GM04504 (cell line): ENCODE data around the gene C11orf91.
A peak's percentile ranks its signal among the peaks of the same experiment; 100 is the strongest.
"Not testable (repeated sequence)": the region's sequence is repeated elsewhere in the genome, so short reads cannot be mapped to it uniquely, and the experiment has no call there.

Experiments
- DNase-seq: peaks from one replicate; pipeline ENCODE4 v3.0.0-alpha.2; 2012; ENCODE audit warnings: low read depth

The C11orf91 gene

DNA sequence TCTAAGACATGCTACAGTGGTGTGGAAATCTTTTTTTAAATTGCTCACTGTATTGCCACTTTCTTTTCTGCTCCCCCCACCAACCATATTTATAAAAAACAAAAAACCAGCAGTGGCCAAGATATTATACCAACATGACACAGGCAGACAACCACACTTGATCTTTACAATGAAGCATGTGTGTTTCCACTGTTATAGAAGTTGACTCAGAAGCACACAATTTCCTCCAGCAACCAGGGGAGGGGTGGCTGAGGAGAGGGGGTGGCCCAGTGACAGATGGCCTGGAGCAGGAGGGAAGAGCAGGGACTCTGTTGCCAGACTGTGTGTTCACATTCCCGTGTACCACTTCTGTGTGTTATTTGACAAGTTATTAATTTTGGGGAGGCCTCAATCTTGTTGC is 20.8 kb upstream of the C11orf91 start:
- peak; percentile 51 for DNase-seq

DNA sequence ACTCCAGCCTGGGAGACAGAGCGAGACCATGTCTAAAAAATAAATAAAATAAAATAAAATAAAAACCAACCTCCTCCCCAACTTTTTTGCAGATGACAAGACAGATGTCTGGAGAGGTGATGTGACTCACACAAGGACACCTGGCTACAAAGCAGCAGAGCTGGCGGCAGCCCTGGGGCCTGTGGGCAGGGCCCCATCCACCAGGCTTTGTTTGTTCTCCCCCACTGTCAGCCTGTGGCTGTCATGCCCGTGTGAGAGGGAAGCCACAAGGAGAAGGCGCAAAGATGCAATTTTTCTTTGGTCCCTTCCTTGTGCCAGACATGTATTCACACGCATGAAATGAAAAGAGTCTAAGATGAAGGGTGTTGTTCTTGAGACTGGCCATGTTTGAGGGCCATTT is 19.0 kb upstream of the C11orf91 start:
- no peak for DNase-seq

DNA sequence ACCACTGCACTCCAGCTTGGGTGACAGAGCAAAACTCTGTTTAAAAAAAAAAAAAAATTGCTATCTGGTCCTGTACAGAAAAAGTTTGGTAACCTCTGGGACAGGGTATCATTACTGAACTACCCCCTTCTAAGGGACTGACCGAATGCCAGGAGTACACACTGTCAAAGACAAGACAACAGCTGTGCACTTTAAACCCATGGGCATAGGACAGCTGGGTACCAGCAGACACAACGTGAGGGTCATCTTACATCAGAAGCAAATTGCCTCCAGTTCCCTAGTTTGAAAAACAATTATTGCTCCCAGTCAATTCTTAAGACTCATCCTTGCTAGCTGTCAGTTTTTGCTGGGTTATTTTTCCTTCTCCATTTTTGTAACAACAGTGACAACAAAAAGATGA is 17.8 kb upstream of the C11orf91 start:
- no peak for DNase-seq

DNA sequence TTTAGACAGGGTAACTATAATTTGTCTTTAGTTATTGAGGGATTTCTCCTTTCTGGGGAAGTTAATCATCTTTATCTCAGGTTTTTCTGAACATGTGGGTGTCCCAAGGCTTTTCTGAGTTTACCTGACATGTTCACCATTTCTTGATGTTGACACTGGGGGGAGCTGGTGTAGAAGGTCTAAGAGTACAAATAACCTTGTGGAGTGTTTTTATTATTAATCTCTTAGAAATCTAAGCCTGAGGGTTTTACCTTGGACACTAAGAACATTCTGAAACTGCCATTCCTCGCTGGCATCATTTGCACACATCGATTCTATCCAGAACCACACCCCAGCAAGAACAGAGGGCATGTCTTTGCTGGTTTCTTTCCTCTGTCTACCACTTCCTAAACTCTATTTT is 15.6 kb upstream of the C11orf91 start:
- no peak for DNase-seq

DNA sequence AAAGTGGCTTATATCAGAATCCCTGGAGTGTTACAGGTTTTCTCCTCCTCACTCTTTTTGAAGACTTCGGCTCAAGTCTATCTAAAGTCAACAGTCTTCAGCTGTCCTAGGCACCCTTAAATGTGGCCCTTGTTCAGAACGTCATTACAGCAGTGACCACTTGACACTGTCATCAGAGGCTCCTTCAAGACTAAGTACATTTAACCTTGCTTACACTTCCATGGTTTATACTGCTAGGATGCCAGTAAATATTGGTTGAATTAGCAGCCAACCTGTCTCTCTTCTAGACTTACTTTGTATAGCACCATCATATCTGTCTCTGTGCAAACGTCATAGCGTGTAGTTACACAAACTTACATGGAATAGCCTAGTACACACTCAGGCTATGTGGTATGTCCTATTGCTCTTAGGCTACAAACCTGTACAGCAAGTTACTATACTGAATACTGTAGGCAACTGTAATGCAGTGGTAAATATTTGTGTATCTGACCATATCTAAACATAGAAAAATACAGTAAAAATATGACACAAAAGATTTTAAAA is 13.3 kb upstream of the C11orf91 start:
- DNase-seq: no peak

DNA sequence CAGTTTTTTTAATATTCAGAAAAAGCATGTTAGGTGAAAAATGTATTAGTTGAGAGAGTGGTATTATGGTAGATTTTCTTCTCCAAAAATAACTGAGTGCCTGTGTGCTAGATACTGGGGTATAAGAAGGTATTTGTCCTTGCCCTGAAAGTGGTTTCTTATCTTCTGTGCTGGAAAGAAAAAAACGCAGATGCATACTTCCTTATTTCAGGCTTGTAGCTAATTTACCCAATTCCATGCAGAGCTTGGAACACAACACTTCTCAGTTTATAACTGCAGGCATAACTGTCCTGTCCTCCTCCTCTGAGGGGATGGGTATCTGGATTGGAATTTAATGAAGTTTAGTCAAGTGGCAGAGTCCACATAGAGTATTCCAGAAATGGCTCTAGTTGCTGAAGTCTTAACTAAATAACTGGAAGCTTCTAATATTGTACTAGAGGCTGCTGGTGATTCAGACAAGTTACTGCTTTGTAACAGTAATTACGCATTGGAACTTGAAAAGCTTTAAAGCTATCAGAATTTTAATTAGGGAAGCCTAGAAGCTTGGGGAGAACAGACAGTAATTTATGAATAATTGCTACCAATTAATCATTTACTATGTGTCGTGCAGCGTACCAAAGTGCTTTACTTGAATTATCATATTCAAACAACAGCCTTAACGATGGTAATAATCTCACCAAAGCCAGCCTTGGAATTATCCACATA is 12.7 kb upstream of the C11orf91 start:
- no peak for DNase-seq

DNA sequence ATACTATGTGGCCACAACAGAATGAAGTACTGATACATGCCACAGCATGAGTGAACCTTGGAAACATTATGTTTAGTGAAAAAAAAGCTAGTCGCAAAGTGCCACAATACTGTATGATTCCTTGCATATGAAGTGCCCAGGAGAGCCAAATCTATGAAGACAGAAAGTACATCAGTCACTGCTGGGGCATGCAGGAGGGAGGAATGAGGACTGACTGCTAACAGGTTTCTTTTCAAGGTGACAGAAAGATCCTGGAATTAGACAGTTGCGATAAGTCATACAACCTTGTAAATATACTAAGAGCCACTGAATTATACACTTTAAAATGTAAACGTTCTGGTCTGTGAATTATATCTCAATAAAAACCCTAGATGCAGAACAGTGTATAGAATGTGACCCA is 11.8 kb upstream of the C11orf91 start:
- no peak for DNase-seq

DNA sequence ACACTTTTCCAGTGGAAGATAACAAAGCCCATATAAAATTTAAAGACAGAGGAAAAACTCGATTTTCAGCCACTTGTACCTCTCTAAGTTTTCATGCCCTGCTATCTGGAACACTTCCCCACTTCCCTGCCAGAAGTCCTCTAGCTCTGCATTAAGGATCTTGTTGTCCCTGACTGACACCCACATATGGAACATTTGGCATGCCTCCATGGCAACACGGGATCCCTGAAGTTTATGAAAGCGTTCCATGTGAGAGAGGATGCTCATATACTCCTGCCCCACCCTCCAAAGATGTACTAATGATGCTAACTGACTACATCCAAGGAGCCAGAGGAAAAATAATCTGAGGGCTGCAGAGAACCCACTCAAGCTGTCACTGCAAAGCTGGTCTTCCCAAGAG is 8.8 kb upstream of the C11orf91 start:
- no peak for DNase-seq

DNA sequence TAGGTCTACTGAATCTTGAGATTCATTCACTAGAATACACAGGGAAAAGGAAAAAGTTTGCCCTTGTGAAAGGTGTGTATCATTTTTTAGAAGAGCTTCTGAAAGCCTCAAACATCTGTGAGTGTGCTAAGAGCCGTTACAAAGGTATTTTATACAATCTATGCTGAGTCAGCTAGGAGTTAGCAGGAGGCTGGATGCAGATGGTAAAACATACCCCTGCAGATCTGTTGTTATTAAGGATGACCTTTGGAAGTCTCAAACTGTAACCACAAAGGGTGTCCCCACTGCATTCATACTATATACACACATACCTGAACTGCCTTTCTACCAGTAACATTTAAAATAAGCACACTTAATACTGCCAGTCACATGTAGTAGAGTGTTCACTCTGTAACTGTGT is 8.4 kb upstream of the C11orf91 start:
- no peak for DNase-seq

DNA sequence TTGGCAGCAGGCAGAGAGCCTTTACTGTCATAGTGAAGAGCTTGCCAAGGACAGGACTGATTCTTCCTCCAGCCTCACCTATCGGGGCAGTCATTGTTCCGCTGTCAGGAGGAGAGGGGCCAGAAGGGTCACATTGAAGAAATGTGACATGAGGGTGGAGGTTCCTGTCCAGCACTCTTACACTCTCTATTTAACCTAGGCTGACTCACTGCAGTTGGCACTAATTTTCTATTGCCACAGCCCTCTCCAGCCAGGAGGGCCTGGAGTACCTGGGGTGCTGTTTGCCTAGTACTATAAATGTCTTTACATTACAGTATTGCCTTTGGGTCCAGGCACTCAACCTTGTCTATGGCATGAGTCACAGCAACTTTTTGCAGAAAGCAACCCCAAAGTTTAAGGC is 7.2 kb upstream of the C11orf91 start:
- not testable (repeated sequence) for DNase-seq

DNA sequence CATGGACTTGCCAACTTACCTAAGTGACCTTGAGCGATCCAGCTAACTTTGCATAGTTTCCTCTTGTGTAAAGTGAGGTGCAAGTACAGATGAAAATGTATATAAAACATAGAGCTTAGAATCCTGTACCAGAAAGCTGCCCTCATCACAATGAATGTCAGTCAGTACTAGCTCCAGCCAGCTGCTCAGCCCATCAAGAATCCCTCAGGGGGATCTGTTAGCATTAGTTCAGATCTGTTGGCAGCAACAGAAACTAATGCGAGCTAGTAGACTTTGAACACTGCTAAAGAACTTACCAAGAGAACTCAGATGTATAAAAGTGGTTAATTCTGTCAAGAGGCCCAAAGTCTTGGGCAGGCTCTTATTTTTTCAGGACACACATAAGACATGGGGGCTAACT is 6.3 kb upstream of the C11orf91 start:
- DNase-seq: no peak

DNA sequence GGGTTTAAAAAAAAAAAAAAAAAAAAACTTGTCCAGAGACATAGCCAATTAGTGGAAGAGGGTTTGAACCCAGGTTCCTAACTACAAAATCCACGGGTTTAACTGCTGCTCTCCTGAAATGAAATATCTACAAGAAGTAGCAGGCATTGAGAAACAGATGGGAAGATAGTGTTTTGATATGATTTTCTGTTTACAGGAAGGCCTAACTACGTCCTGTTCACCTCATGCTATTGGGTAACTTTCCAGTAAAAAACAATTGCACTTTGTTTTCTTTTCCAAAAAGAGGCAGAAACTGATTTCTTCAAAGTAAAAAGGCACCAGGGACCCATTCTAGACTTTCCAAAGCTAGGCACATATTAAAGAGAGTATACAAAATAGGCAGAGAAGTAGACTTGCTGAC is 5.9 kb upstream of the C11orf91 start:
- no peak for DNase-seq

DNA sequence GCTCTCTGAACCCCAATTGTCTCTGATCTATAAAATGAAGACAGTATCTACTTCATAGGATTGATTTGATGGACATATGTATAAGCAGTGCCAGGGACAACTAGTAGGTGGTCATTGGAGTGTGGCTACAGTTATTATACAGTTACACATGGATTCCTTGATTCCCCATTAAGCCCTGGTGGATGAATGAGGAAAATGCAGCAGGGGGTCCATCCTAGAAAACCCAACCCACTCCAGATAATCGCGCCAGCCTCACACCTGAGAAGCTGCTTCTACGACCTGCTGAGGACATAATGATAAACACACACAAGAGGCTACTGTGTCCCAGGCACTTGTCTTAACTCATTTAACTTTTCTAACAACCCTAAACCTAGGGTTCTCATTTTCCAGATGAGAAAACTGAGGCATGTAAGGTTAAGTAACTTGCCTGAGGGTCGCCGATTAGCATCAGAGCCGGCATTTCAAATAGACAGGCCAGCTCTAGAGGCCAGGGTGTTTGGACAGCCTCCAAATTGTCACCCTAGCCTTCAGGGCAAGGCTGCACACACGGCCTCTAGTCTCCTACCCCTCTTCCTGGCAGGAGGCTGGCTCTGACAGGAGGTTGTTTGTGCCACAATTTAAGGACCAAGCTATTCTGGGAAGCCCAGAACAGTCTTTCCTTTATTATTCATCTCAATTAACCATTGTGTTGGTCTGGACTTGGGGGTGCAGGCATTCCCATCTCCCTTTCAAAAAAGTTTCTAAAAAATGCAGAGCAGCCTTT is 3.8 kb upstream of the C11orf91 start:
- DNase-seq: no peak

DNA sequence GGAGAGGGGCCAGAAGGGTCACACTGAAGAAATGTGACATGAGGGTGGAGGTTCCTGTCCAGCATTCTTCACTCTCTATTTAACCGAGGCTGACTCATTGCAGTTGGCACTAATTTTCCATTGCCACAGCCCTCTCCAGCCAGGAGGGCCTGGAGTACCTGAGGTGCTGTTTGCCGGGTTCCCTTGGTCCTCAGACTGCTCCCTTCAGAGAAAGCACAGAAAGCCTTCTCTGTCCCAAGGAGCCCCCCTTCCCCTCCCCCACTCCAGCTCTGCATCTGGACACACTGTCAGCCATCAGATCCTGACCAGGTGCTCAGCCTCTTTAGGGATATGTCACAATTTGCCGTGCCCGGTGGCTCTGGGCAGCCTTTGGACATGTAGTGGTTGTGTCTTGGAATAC is 3.2 kb upstream of the C11orf91 start:
- no peak for DNase-seq

DNA sequence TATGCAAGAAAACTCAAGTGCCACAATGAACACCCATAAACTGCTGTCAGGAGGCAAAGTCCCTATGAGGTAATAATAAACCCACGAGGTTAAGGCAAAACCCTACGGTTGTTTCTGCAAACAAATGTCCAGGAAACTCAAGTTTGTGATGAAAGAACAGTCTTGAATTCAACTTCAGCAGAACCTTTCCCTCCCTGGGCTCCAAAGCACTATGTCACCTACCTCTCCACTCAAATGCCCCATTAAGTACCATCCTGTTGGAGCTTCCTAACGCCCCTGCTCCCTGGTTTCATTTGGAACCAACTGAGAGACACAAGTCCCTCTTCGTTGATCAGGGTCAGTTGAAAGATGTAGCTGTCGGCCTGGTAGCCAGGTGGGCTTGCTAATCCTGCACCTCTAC is 2.6 kb upstream of the C11orf91 start:
- no peak for DNase-seq

DNA sequence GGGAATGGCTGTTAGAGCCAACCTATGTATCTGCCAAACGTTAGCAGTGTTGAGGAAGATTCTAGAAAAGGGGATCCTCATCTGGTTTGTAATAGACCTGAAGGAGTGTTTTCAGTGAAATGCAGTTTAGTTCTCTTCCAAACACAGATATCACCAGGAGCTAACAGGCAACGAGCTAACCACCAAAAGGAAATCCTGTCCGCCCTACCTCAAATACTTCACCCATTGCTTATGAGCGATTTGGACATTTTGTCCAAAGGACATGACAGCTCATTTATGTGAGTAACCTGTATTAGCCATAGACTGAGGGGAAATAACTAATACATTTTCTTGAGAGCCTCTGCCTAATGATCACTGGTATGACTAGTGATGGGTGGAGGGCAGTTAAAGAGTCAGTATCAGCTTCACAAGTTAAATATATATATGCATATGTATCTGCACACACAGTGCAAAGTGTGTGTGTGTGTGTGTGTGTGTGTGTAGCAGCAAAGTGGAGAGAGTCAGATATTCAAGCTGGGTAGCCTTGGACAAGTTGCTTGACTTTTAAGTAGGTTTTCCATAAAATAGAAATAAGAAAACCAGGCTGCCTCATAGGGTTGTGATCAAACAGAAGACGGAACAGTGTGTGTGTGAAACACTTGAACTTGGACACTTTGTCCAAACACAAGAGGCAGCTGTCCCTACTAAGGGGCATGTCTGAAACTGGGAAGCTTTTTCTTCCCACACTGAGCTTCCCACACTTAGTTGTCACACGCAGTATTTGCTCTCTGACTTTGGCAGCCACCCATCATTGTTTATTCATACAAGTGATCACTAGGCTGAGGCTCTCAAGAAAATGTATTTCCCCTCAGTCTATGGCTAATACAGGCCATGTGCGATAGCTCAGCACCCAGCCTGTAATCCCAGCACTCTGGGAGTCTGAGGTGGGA is 940 bp upstream of the C11orf91 start:
- DNase-seq: peak; percentile 62

DNA sequence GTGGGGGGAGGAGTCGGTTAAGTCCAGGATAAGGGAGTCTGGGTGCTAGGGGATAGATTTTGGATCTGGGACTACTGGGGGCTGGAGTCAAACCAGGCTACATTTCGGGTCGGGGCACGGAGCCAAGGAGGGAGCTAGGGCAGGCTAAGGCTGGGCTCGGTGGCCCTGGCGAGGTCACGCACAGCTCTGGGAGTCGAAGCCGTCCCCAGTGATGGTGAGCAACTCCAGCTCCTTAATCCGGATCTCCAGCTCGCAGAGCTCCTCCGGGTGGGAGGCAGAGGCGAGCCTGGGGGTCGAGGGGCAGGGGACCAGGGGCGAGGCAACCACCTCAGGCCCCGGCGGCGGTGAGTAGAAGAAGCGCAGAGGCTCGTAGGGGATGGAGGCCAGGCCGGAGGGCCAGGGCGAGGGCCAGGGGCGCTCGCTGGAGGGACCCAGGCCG is 544 bp downstream of the C11orf91 start:
- DNase-seq: no peak

DNA sequence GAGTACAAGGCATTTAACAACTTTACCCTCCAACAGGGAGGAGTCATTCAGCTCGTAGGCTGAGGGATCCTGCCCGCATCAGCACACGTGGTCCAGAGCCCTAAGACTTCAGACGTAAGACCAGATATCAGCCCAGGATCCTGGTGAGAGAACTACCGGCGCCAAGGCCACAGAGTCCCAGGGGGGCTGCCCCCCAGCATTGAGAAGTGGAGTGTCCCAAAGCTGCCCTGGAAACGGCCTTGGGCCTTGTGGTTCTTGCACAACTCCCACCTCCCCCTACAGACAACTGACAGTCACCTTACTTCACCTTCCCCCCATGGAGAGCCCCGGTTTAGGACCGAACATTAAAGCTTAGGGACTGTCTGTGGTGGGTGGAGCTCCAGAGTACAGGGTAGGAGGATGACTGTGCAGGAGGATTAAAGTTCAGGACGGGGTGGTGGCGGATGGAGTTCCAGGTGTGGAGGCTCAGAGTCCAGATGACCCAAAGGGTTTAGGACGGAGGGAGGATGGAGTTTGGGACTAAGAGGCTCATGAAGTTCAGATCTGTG is 1.0 kb downstream of the C11orf91 start:
- no peak for DNase-seq

DNA sequence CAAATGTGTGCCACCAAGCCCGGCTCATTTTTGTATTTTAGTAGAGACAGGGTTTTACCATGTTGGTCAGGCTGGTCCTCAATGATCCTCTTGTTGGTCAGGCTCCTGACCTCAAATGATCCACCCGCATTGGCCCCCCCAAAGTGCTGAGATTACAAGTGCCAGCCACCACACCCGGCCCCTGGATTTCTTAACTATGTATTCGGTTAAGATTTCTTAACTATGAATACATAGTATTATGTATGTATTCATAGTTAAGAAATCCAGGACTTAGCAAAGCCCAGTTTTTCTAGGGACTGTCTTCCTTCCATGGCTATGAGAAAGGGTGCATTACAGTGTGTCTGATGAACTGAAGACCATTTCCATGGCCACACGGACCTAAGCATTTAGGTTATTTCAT is 1.7 kb downstream of the C11orf91 start:
- DNase-seq: no peak

DNA sequence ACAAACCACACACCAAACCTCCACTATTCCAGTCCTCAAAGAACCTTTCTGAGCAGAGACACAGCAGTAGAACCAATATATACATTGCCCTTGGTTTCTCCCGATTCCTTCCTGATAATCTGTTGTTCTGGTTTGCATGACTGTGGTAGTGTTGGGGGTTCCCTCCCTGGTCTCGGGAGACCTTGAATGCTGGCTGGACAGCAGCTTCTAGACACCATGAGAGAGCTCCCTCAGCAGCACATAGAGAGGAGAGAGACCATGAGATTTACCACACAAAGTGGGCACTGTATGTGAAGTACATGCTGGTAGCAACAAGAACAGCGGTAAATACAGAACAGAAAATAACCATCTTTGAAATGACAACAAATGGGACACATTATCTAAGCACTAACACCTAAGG is 2.6 kb downstream of the C11orf91 start:
- no peak for DNase-seq

DNA sequence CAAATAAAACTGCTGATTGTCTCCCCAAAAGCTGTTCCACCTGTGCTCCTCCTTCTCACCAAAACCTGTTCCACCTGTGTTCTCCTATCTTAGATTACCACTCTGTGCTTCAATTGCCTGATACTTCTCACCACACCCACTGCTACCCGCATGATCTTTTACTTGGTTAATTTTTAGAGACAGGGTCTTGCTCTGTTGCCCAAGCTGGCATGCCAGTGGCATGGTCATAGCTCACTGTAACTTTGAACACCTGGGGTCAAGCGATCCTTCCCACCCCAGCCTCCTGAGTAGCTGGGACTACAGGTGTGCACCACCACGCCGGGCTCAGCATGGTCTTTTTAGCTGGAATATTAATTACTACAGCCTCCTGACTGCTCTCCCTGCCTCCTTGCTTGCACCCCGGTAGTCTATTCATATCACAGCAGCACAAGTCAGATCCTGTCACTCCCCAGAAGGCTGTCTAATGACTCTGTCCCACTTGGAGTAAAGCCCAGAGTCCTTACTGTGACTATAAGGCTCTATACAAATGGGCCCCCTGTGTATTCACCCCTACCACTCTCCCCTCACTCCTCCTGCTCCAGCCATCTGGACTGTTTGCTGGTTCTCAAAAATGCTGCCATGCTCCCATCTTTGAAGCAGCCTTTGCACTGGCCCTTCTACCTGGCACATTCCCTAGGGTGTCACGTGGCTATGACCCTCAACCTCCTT is 3.5 kb downstream of the C11orf91 start:
- no peak for DNase-seq

DNA sequence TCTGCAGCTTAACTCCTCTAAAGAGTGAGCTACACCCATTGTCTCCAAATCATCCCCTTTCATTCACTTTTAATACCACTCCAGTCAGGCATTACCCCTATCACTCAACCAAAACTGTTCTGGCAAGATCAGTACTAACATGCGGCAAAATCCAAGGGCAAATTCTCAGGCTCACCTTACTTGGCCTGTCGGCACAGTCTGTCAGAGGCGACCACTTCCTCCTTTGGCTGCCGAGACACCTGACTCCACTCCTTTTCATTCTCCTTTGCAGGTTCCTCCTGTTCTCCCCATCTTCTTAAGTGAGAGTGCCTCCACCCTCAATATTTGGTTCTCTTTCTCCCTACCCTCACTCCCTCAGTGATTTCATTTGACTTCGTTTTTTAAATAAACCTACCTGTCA is 4.2 kb downstream of the C11orf91 start:
- no peak for DNase-seq
